ENCODE measurements around the gene DOK1.

GRCh38 chr2:74555610-74556103 lies 1.1 kb downstream of the DOK1 start:
- TF ChIP-seq CTCF (IDR thresholded peaks at IDR 0.05), result no peak
- no peak for TF ChIP-seq POLR2AphosphoS5 (IDR thresholded peaks at IDR 0.05)
- TF ChIP-seq POLR2A (IDR thresholded peaks at IDR 0.05), result no peak
- no peak for TF ChIP-seq EP300 (IDR thresholded peaks at IDR 0.05)

Data from stomach (tissue), 4 donors.